HCT116 (cell line): Measurements from ENCODE around the gene SUN5.

ENCODE experiments used
- ATF3 ChIP-seq: IDR thresholded peaks from 2 replicates; pipeline ENCODE4 v1.6.1; 2012
- CTCF ChIP-seq, 3 experiments: fragments of 200-600 bp in 1 of 3; sonication (generic) in 1 of 3; IDR thresholded peaks in 2 of 3; conservative IDR thresholded peaks in 1 of 3; 2 replicates each; pipeline ENCODE4 v1.5.1; 2012 to 2017; ENCODE audit warnings: low read depth in 2 of 3, low read length in 2 of 3, antibody characterized with exemption in 1 of 3, borderline replicate concordance in 1 of 3, control low read depth in 1 of 3, mild to moderate bottlenecking in 1 of 3, mixed read lengths in 1 of 3, mixed run types in 1 of 3, moderate library complexity in 1 of 3; ENCODE audit not compliant: insufficient read depth in 1 of 3
- EZH2 ChIP-seq: fragments of 200-600 bp; sonication (generic); IDR thresholded peaks from 2 replicates; pipeline ENCODE4 v1.6.1; 2017; ENCODE audit warnings: antibody characterized with exemption, mixed run types
- EZH2phosphoT487 ChIP-seq: fragments of 200-600 bp; IDR thresholded peaks from 2 replicates; pipeline ENCODE4 v1.6.1; 2018; ENCODE audit warnings: antibody characterized with exemption, borderline replicate concordance
- JUND ChIP-seq: IDR thresholded peaks from 2 replicates; pipeline ENCODE4 v1.6.1; 2012
- POLR2A ChIP-seq: IDR thresholded peaks from 2 replicates; pipeline ENCODE4 v1.7.0; 2011; ENCODE audit warnings: borderline replicate concordance; ENCODE audit not compliant: insufficient read depth, insufficient read length; ENCODE audit errors: extremely low read depth
- RAD21 ChIP-seq: IDR thresholded peaks from 2 replicates; pipeline ENCODE4 v1.6.1; 2012; ENCODE audit warnings: low read depth, mild to moderate bottlenecking
- YY1 ChIP-seq: IDR thresholded peaks from 2 replicates; pipeline ENCODE4 v1.6.1; 2011; ENCODE audit warnings: low read length, low read depth, moderate library complexity, mild to moderate bottlenecking; ENCODE audit not compliant: insufficient replicate concordance; ENCODE audit errors: extremely low read depth

GRCh38 chr20:33014336-33015113, 10.3 kb upstream of the SUN5 start:
- no peak for TF ChIP-seq ATF3
- TF ChIP-seq POLR2A: no peak
- TF ChIP-seq CTCF (IDR thresholded peaks at IDR 0.05 in 2 of 3, conservative IDR thresholded peaks at IDR 0.05 in 1 of 3; ENCODE audit: borderline replicate concordance in 1 of 3, insufficient read depth in 1 of 3, low read depth in 2 of 3, low read length in 2 of 3): no peak
- no peak for TF ChIP-seq JUND
- no peak for TF ChIP-seq EZH2
- no peak for TF ChIP-seq RAD21
- TF ChIP-seq EZH2phosphoT487: no peak
- TF ChIP-seq YY1: no peak
